ENCODE measurements around the gene HVCN1. TPM values are rescaled to one million over a fixed set of nuclear protein-coding genes. Genes with fewer than 3 reads are reported as not detected.

The HVCN1 gene
- total and polyA plus RNA-seq, 2 of the 8 experiments (the other 6 are each of a cell fraction or from before 2014, with no cell fraction given): 5.8 to 11.2 TPM

- no peak overlapping the region for H3K4me3 ChIP-seq (ENCODE audit: extremely low read depth in 1 of 4, insufficient read depth in 2 of 4, low read depth in 3 of 4, low read length in 4 of 4)
- no peak overlapping the region for H3K18ac ChIP-seq (ENCODE audit: extremely low read depth, low read length)
- no peak overlapping the region for H2BK120ac ChIP-seq (replicated peaks; ENCODE audit: low read depth, low read length)
- H3K4me2 ChIP-seq (ENCODE audit: insufficient read depth in 1 of 2, low read depth in 2 of 2, low read length in 2 of 2): no peak overlapping the region
- POLR2A ChIA-PET (ENCODE audit: partially characterized antibody): interaction anchor here (0.6 to 3.8 kb wide), 4 partner anchors 7 to 136 kb away, joined by 3 to 17 read pairs (median 4); partner anchors contain the start of genes FAM216A and GPN3
- no peak overlapping the region for H4K91ac ChIP-seq (replicated peaks; ENCODE audit: insufficient read length, low read length)
- H3K4me1 ChIP-seq (replicated peaks in 1 of 4; ENCODE audit: control insufficient read depth in 3 of 4, insufficient read depth in 4 of 4, low read length in 3 of 4): no peaks in the 10 kb centered on the region
- H2AFZ ChIP-seq (ENCODE audit: low read length): no peak overlapping the region
- H2BK15ac ChIP-seq (ENCODE audit: low read length): no peak overlapping the region
- no peak for FAIRE-seq
- CTCF ChIA-PET (ENCODE audit: partially characterized antibody): interaction anchor here (0.8 to 14.6 kb wide), 22 partner anchors 9 to 227 kb away, joined by 3 to 190 read pairs (median 6); partner anchors contain the start of genes ARPC3, FAM216A, GPN3 and RAD9B
- no peaks in the 10 kb centered on the region; the same call in 1 of the 2 replicates for H3K23me2 ChIP-seq (ENCODE audit: low read depth, low read length)
- H3K14ac ChIP-seq (ENCODE audit: insufficient read length): no peak overlapping the region
- no peaks in the 10 kb centered on the region for H3K9me3 ChIP-seq (ENCODE audit: insufficient read depth in 2 of 2, low read depth in 1 of 2, low read length in 1 of 2)
- no peak overlapping the region for H3K9ac ChIP-seq (replicated peaks in 1 of 4; ENCODE audit: extremely low read depth in 1 of 4, low read depth in 3 of 4, low read length in 3 of 4)
- H4K5ac ChIP-seq (ENCODE audit: insufficient read length, low read depth, low read length): no peak overlapping the region
- H3K56ac ChIP-seq (replicated peaks; ENCODE audit: insufficient read length, low read depth, low read length): no peak overlapping the region
- H2BK20ac ChIP-seq (ENCODE audit: low read length): no peak overlapping the region
- no peak overlapping the region for H3K4ac ChIP-seq (replicated peaks; ENCODE audit: insufficient read length, low read depth, low read length)
- H3K23ac ChIP-seq (ENCODE audit: insufficient read length): no peak overlapping the region
- no peak overlapping the region for H2BK5ac ChIP-seq (ENCODE audit: low read depth, low read length)
- no peak overlapping the region for H3K27ac ChIP-seq (ENCODE audit: low read depth, low read length)
- H3K36me3 ChIP-seq (ENCODE audit: control insufficient read depth in 2 of 4, insufficient read depth in 4 of 4, low read length in 3 of 4): no peaks in the 10 kb centered on the region
- no peak overlapping the region for H2BK12ac ChIP-seq (ENCODE audit: low read depth, low read length)
- H3K79me2 ChIP-seq (ENCODE audit: control insufficient read depth in 1 of 2, insufficient read depth in 2 of 2, low read length in 2 of 2): no peaks in the 10 kb centered on the region
- H4K20me1 ChIP-seq (replicated peaks in 1 of 2; ENCODE audit: control insufficient read depth in 1 of 2, insufficient read depth in 2 of 2, low read length in 2 of 2): no peaks in the 10 kb centered on the region
- H4K8ac ChIP-seq (ENCODE audit: extremely low read depth, insufficient read depth, low read length): no peak overlapping the region
- no peaks in the 10 kb centered on the region for H3K79me1 ChIP-seq (ENCODE audit: low read depth, low read length)
- H2AK5ac ChIP-seq (ENCODE audit: low read depth, low read length): no peak overlapping the region
- H3K27me3 ChIP-seq (replicated peaks in 1 of 4; ENCODE audit: control insufficient read depth in 3 of 4, extremely low read depth in 1 of 4, insufficient read depth in 3 of 4, low read length in 3 of 4): no peaks in the 10 kb centered on the region
- WGBS, 2 experiments (ENCODE audit: extremely low coverage in 1 of 2, insufficient coverage in 1 of 2, insufficient read length in 1 of 2, insufficient replicate concordance in 2 of 2, low coverage in 1 of 2, low lambda C conversion rate in 2 of 2, missing lambda C conversion rate in 1 of 2): 70% methylated on average over 4 of the region's 4 CpGs; no CpG with 5 or more reads in 1 of the 2 experiments
- no peak for DNase-seq (ENCODE audit: low read depth in 1 of 2, low spot score in 2 of 2)
- TF ChIP-seq CEBPB (IDR thresholded peaks at IDR 0.05; ENCODE audit: low read depth, low read length): peak; percentile 91
- TF ChIP-seq TAF7 (optimal IDR thresholded peaks at IDR 0.05; ENCODE audit: borderline replicate concordance, low read depth, low read length): no peak
- TF ChIP-seq ASH2L (IDR thresholded peaks at IDR 0.05; ENCODE audit: low read length): no peak
- no peak for TF ChIP-seq TBP (IDR thresholded peaks at IDR 0.05; ENCODE audit: low read depth, low read length)
- TF ChIP-seq SAP30 (IDR thresholded peaks at IDR 0.05; ENCODE audit: insufficient read depth, insufficient replicate concordance, low read length): no peak
- no peak for TF ChIP-seq TCF12 (IDR thresholded peaks at IDR 0.05; ENCODE audit: low read depth, low read length)
- TF ChIP-seq BACH1 (IDR thresholded peaks at IDR 0.05; ENCODE audit: low read length): no peak
- TF ChIP-seq CTCF (IDR thresholded peaks at IDR 0.05; ENCODE audit: control extremely low read depth in 1 of 3, insufficient read depth in 1 of 3, low read depth in 1 of 3, low read length in 3 of 3): peak in 2 of 3 experiments; percentile 26 to 33; a peak in 2 of 4 replicates
- TF ChIP-seq EZH2 (IDR thresholded peaks at IDR 0.05; ENCODE audit: low read depth, low read length, severe bottlenecking): no peak
- peak; percentile 60 to 64 for TF ChIP-seq RAD21 (IDR thresholded peaks at IDR 0.05 in 1 of 2, conservative IDR thresholded peaks at IDR 0.05 in 1 of 2; ENCODE audit: low read depth in 2 of 2, low read length in 2 of 2)
- TF ChIP-seq CREB1 (IDR thresholded peaks at IDR 0.05): no peak
These were observed 88.7 kb downstream of the HVCN1 start for GRCh38 chr12:110600254-110600653.

All from H1 (cell line).